ENCODE measurements around the gene AKAP11.

The AKAP11 gene

DNA sequence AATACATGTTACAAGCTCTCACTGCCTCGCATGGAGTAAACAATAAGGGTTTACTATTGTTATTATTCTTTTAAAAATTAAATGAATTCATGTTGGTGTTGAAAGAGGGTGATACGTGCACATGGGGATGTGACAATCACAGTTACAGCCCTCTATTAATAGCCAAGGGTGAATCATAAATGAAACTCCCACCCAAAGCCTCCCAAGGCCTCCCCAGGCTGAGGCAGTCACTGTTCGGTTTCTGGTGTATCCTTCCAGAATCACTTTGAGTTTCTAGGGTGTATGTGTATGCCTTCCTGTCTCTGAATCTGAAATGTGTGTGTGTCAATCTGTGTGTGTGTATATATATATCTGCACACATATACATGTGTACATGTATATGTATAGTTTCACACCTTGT lies 73.4 kb downstream of the AKAP11 start:
- Mint-ChIP-seq H3K27me3 (no peaks in the 10 kb centered on the region), H3K27ac (no peak overlapping the region), H3K4me1 (peaks cover 51% of the 10 kb centered on the region), H3K4me3 (no peak overlapping the region), H3K9me3 (no peaks in the 10 kb centered on the region)
- ATAC-seq (peak; percentile 46), DNase-seq (no peak)

DNA sequence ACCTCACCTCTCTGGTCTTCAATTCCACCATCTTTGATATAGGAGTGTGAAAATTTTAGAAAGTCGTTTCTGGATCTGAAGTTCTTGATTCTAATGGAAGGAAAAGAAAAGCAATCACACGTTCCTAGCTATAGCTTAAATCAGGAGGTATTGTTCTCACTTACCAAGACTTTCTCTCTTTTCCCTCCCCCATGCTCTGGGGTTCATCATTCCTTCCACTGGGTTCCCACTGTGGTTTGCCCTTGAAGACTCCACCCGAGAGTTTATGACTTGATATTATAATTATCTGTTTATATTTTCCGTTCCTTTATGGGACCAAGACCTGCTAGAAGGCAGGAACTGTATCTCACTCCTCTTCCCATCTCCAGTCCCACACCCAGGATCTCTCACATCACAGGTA lies 76.6 kb downstream of the AKAP11 start:
- Mint-ChIP-seq H3K27ac (no peak overlapping the region), H3K4me1 (peaks cover 52% of the 10 kb centered on the region), H3K4me3 (peak overlapping the region in 1 of 2 donors; percentile 5), H3K27me3 (no peaks in the 10 kb centered on the region), H3K9me3 (no peaks in the 10 kb centered on the region)
- DNase-seq (no peak), ATAC-seq (no peak)

DNA sequence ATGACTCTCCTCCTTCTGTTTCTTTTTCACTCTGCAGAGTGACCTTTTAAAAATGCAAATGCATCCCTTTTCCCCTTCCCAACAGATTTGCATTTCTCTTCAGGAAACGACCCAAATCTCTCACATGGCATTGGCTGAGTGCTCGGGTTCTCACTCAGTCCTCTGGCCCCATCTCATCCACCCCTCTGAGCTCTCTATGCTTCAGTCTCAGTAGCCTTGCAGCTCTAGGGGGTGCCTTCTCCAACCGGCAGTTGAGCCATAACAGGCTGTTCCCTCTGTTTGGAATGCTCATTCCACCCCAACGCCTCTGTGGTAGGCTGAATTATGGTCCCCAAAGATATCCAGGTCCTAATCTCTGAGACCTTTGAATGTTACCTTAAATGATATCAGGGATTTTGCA lies 78.2 kb downstream of the AKAP11 start:
- Mint-ChIP-seq H3K4me3 (no peak overlapping the region), H3K27me3 (no peaks in the 10 kb centered on the region), H3K4me1 (peaks cover 57% of the 10 kb centered on the region), H3K27ac (no peak overlapping the region), H3K9me3 (no peaks in the 10 kb centered on the region)
- DNase-seq (no peak), ATAC-seq (no peak)

DNA sequence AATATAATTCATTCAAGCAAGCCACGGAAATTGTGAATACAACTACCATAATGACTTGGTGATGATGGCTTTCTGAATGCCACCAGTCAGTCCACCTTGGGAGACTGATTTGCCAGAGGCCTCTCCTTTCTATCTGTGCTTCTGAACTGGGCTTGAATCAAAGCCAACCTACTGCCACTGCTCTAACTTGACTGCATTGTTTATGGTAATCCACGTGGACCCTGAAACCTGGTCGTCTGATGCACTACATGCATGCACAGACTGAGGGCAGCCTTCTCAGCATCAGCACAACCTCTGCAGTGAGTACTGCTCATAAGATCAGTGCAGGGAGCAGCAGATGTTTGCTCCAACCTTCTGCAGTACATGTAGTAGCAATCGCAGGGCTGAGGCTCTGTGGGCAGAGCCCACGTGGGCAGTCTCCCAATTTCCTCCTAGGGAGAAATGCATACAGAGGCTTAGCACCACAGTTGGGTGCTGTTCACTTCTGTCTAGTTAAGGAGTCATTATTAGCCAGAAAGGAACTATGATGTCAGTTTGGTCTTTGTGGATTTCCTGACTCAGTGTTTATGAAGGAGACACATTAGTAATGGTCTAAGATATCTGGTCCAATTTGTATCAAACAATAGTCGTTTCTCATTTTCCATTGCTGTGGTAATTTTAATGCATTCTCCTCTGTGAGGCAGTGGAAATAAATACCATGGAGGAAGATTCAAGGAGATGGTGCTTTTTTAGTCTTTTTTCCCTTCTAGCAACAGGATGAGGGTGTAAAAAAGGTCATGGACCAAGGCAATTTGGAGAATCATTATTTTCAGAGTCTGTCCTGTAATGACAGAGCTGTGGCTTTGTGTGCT lies 82.5 kb downstream of the AKAP11 start:
- peak overlapping the region; percentile 78 to 86 for H3K4me3 Mint-ChIP-seq
- H3K27ac Mint-ChIP-seq = peak overlapping the region; percentile 99
- peak; percentile 88 for ATAC-seq
- peaks cover 77% of the 10 kb centered on the region for H3K4me1 Mint-ChIP-seq
- DNase-seq = peak; percentile 62 to 63
- H3K9me3 Mint-ChIP-seq = peaks cover 6 to 7% of the 10 kb centered on the region in 2 donors
- no peaks in the 10 kb centered on the region for H3K27me3 Mint-ChIP-seq

DNA sequence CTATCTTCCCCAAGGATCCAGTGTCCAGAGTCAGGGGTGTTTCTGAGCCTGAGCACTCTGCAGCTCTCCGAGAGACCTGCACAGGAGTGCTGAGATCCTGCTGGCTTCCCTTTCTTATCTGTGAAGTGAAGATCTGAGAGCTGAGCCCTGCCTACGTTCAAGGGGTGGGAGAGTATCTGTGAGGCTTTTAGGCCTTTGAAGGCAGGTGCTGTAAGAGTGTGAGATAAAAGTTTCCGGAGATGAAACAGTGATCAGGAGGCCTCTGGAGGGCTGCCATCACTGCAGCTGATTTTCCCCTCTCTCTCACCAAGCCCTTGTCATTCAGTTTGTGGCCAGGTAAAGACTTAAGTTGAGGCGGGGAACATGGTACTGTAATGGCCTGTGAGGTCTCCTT lies 83.1 kb downstream of the AKAP11 start:
- H3K4me3 Mint-ChIP-seq = peak overlapping the region; percentile 78 to 86
- peaks cover 6 to 7% of the 10 kb centered on the region in 2 donors for H3K9me3 Mint-ChIP-seq
- DNase-seq (peak; percentile 59 to 69), ATAC-seq (peak; percentile 83)
- H3K4me1 Mint-ChIP-seq = peaks cover 71% of the 10 kb centered on the region
- no peaks in the 10 kb centered on the region for H3K27me3 Mint-ChIP-seq
- H3K27ac Mint-ChIP-seq = peak overlapping the region; percentile 99

DNA sequence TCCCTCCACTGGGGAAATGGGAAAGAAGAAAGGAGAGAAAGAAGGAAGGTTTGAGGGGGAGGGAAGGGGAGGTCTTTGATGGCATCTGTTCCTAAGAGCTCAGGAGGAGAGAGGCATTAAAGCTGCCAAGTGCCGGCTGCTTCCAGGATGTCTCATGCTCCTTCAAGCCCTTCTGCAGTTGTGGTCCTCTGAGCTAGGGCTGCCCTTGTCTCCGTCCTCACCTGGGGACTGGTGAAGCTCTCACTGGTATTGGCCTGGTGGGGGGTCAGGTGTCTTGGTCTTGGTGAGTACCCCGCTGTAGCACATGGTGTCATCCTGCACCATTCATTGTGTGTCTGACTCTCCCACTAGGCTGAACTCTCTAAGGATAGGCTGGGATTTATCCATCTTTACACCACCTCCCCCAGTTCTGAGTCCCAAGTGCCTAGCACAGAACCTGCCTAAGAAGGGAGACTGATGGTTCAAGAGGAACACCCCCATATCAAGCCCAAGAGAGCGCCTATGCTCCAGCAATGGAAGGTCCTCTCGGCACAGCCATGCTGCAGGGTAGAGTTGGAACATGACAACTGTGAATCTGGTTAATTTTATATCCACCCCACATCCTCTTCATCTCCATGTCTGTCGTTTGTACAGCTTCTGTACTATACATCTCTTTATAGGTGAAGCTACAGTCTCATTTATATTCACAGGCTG lies 83.7 kb downstream of the AKAP11 start:
- peaks cover 6 to 7% of the 10 kb centered on the region in 2 donors for H3K9me3 Mint-ChIP-seq
- ATAC-seq = peak; percentile 1
- peak overlapping the region; percentile 99 for H3K27ac Mint-ChIP-seq
- H3K27me3 Mint-ChIP-seq = no peaks in the 10 kb centered on the region
- H3K4me1 Mint-ChIP-seq = peaks cover 66% of the 10 kb centered on the region
- peak in 1 of 2 donors; percentile 24 for DNase-seq
- H3K4me3 Mint-ChIP-seq = peak overlapping the region; percentile 78 to 86

DNA sequence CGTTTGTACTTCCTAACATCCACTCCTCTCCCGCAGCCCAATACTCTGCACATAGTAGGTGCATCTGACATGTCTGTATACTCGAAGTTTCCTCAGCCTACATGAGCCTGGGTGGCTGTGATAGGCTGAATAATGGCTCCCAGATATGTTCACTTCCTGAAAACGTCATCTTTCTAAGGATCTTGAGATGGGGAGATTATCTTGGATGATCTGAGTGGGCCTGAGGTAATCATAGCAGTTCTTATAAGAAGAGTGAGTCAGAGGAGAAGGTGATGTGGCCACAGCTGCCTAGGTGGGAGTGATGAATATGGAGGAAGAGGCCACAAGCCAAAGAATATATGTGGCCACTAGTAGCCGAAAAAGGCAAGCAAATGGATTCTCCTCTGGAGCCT lies 84.2 kb downstream of the AKAP11 start:
- H3K4me3 Mint-ChIP-seq = peak overlapping the region; percentile 11 to 86
- peaks cover 6 to 7% of the 10 kb centered on the region in 2 donors for H3K9me3 Mint-ChIP-seq
- no peaks in the 10 kb centered on the region for H3K27me3 Mint-ChIP-seq
- no peak for DNase-seq
- no peak for ATAC-seq
- H3K4me1 Mint-ChIP-seq = peaks cover 63% of the 10 kb centered on the region
- H3K27ac Mint-ChIP-seq = peak overlapping the region; percentile 43 to 98

DNA sequence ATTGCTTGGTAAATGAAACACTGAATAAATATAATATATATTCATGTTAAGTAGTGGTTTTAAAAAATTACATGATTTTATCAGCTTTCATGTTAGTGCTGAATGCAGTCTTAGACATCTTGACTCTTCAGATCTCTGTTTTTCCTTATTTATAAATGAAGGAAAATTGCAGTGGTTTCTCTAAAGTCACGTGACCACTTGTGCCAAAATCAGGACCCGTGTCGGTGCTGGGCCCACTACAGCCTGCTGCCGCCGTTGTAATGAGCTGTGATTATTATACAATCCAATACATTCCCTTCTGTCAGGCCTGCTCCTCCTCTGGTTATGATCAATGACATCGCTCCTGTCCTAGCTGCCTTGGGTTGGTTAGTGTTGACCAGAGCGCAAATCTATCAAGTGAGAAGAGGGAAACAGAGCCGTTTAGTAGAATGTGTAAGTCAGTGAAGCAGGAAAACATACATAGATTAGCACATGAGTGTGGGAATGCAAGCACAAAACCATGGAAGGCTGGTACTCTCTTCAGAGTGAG lies 88.2 kb downstream of the AKAP11 start:
- H3K27me3 Mint-ChIP-seq = no peaks in the 10 kb centered on the region
- ATAC-seq = no peak
- no peak overlapping the region for H3K27ac Mint-ChIP-seq
- peaks cover 35% of the 10 kb centered on the region for H3K4me1 Mint-ChIP-seq
- H3K4me3 Mint-ChIP-seq = no peak overlapping the region
- peaks cover 6 to 7% of the 10 kb centered on the region in 2 donors for H3K9me3 Mint-ChIP-seq
- no peak for DNase-seq

DNA sequence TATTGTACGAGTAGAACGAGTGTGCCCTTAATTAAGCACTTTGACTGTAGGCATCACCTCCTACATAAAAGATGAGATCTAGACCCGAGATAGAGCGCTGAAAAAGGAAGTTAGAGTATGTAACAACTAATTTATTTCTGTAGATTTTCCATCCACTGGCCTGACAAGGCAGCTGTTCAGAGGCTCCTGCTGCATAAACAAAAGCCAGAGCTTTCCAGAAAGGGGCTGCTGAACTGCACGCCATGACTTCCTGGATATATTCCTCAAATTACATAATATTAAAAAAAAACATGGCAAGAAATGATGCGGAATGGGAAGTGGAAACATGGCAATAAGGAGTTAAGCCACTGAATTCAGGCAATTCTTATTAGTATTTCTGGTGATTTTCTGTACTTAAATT lies 89.7 kb downstream of the AKAP11 start:
- no peaks in the 10 kb centered on the region for H3K27me3 Mint-ChIP-seq
- H3K4me3 Mint-ChIP-seq = no peak overlapping the region
- ATAC-seq = no peak
- no peak overlapping the region for H3K27ac Mint-ChIP-seq
- peaks cover 19% of the 10 kb centered on the region for H3K4me1 Mint-ChIP-seq
- no peak for DNase-seq
- H3K9me3 Mint-ChIP-seq = no peaks in the 10 kb centered on the region

DNA sequence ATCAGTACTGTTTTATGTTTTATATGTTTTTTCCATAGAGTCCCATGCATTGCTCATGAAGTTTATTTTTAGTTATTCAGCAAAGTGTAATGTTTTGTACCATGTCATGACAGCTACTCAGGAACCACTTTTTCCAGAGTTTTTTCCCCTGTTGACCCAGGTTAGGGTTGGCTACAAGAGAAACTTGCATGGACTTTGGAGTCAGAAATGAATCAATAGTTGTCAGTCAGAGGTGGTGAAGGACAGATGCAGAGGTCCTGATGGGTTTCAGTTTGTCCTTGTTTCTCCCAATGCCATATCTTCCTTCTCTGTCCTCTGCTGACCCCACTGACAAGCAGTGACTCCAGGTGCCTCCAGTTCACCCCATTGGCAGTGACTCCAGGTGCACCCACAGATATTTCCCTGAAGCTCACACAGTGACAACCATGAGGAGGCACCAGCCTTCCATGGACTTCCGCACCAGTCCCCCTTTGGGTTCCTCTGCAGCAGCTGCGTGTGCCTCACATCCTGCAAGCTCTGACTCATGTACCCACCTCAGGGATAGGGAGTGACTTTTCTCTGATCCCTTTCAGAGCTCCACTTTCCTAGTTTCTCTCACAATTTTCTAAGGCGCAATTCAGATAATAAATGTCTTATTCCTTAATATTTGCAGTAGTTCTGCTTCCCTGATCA lies 92.1 kb downstream of the AKAP11 start:
- DNase-seq (no peak), ATAC-seq (no peak)
- Mint-ChIP-seq H3K4me1 (peaks cover 16% of the 10 kb centered on the region), H3K27me3 (no peaks in the 10 kb centered on the region), H3K9me3 (no peaks in the 10 kb centered on the region), H3K27ac (no peak overlapping the region), H3K4me3 (no peak overlapping the region)

DNA sequence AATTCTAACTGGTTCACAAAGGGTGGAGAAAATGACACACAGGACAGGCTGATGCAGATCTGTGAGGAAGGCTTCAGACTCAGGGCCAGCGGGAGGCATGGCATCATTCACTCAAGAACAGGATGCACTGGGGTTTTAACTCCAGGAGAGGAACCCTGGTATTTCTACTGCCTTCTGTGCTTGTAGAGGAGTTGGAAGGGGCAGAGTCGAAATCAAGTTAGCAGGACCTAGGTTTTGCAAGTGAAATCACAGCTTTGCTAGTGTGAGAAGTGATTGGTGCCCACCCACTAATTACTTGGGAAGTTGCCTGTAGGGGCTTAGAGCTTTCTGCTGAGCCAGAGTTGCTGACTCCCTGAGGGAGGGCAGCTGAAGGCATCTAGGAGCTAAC lies 92.7 kb downstream of the AKAP11 start:
- Mint-ChIP-seq H3K9me3 (no peaks in the 10 kb centered on the region), H3K4me1 (peaks cover 18% of the 10 kb centered on the region), H3K4me3 (no peak overlapping the region), H3K27ac (no peak overlapping the region), H3K27me3 (no peaks in the 10 kb centered on the region)
- ATAC-seq = no peak
- no peak for DNase-seq

DNA sequence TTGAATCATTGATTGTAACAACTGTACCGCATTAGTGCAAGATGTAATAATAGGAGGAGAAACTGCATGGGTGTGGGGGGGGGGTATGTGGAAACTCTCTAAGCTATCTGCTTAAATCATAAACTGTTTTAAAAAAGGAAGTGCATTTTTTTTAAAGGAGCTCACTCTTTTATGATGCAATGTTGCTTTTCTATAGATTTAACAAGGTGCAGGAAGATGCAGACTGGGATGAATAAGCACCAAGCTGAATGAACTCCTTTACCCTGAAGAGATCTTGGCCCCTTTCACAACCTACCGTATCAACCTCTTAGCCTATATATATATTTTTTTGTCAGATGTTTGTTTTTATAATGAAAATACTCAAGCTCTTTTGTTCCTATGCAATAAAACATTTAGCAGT lies 95.9 kb downstream of the AKAP11 start:
- Mint-ChIP-seq H3K9me3 (peaks cover 0 to 7% of the 10 kb centered on the region in 2 donors), H3K27ac (peak overlapping the region in 1 of 2 donors; percentile 63), H3K4me3 (no peak overlapping the region), H3K4me1 (peaks cover 24% of the 10 kb centered on the region), H3K27me3 (no peaks in the 10 kb centered on the region)
- ATAC-seq (no peak), DNase-seq (no peak)

DNA sequence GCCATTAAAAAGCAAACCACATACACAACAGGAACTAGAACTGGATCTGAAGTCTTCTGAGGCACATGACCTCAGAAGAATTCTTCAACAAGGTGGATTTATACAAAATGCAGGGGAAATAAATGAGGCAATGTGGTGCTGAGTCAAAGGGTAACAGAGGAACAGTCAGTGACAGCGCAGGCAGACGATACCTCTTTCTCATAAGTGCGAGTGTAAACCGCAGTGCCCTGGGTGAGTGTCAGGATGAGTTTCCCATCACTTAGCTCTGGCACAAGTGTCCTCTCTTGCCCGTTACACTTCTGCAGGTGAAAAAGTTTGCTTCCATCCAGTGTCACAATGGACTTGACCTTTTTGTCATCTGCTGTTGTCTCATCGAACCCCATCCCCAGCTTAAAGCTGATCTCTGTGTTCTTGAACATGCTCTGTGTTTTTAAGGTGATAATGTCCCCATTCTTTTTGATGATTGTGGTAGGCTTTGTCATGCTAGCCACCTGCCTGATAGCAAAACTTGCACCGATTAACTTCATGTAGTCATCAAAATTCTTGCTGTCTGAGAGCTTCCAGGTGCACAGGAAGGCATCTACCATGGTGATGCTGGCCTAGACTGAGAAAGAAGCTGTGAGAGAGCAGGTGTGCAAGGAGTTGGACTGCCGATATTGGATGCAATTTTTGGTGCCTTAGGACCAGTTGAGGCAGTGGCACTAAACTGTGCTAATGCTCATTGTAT lies 97.3 kb downstream of the AKAP11 start:
- ATAC-seq = peak; percentile 54
- DNase-seq = no peak
- Mint-ChIP-seq H3K4me3 (no peak overlapping the region), H3K27ac (no peak overlapping the region), H3K27me3 (no peaks in the 10 kb centered on the region), H3K9me3 (peaks cover 0 to 7% of the 10 kb centered on the region in 2 donors), H3K4me1 (peaks cover 24% of the 10 kb centered on the region)

DNA sequence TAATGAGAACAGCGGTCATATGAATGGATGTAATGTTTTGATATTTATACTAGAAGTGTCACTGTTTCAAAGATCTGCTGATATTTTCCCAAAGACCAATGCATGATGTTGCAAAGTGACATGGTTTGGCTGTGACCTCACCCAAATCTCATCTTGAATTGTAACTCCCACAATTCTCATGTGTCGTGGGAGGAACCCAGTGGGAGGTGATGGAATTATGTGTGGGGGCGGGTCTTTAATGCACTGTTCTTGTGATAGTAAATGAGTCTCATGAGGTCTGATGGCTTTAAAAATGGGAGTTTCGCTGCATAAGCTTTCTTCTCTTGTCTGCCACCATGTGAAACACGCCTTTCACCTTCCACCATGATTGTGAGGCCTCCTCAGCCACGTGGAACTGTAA lies 98.3 kb downstream of the AKAP11 start:
- no peak for ATAC-seq
- Mint-ChIP-seq H3K4me3 (no peak overlapping the region), H3K27me3 (no peaks in the 10 kb centered on the region), H3K4me1 (peaks cover 24% of the 10 kb centered on the region), H3K27ac (no peak overlapping the region), H3K9me3 (peaks cover 0 to 7% of the 10 kb centered on the region in 2 donors)
- DNase-seq = no peak

Measured in stimulated activated naive CD8-positive, alpha-beta T cell treated with anti-CD3 and anti-CD28 coated beads, Interleukin-15, amount 100 ng/mL, for 72 hours (primary cell).